ENCODE results near the gene CPZ.

CPZ gene

GRCh38 chr4:8592366-8593263 is at the start of gene CPZ:
TSS of gene CPZ (plus strand) at chr4:8592765. CDS start at chr4:8592834, 69 bp downstream.
- no peak for DNase-seq (ENCODE audit: low spot score)

GRCh38 chr4:8542776-8543525 is 49.6 kb upstream of the CPZ start:
- DNase-seq (ENCODE audit: low spot score) = no peak

- DNase-seq (ENCODE audit: low spot score) = no peak
These were observed 48.9 kb upstream of the CPZ start for GRCh38 chr4:8543623-8544022.

- DNase-seq (ENCODE audit: low spot score) = no peak
These were observed 48.3 kb upstream of the CPZ start for GRCh38 chr4:8544282-8544681.

- no peak for DNase-seq (ENCODE audit: low spot score)
These were observed 47.7 kb upstream of the CPZ start for GRCh38 chr4:8544741-8545438.

- DNase-seq (ENCODE audit: low spot score) = no peak
These were observed 47.2 kb upstream of the CPZ start for GRCh38 chr4:8545439-8545765.

GRCh38 chr4:8546766-8547107 is 45.8 kb upstream of the CPZ start:
- no peak for DNase-seq (ENCODE audit: low spot score)

GRCh38 chr4:8547108-8547911 is 45.3 kb upstream of the CPZ start:
- no peak for DNase-seq (ENCODE audit: low spot score)

- no peak for DNase-seq (ENCODE audit: low spot score)
These were observed 44.4 kb upstream of the CPZ start for GRCh38 chr4:8547912-8548730.

GRCh38 chr4:8548731-8549351 is 43.7 kb upstream of the CPZ start:
- no peak for DNase-seq (ENCODE audit: low spot score)

- DNase-seq (ENCODE audit: low spot score) = no peak
These were observed 43.1 kb upstream of the CPZ start for GRCh38 chr4:8549352-8549931.

- no peak for DNase-seq (ENCODE audit: low spot score)
These were observed 41.9 kb upstream of the CPZ start for GRCh38 chr4:8550691-8551090.

- no peak for DNase-seq (ENCODE audit: low spot score)
These were observed 40.5 kb upstream of the CPZ start for GRCh38 chr4:8552024-8552423.

- DNase-seq (ENCODE audit: low spot score) = no peak
These were observed 39.9 kb upstream of the CPZ start for GRCh38 chr4:8552581-8553205.

GRCh38 chr4:8553216-8553615 is 39.3 kb upstream of the CPZ start:
- DNase-seq (ENCODE audit: low spot score) = no peak

GRCh38 chr4:8553991-8554405 is 38.6 kb upstream of the CPZ start:
- DNase-seq (ENCODE audit: low spot score) = no peak

GRCh38 chr4:8554555-8555100 is 37.9 kb upstream of the CPZ start:
- no peak for DNase-seq (ENCODE audit: low spot score)

- no peak for DNase-seq (ENCODE audit: low spot score)
These were observed 36.8 kb upstream of the CPZ start for GRCh38 chr4:8555716-8556115.

GRCh38 chr4:8556341-8557150 is 36.0 kb upstream of the CPZ start:
- DNase-seq (ENCODE audit: low spot score) = no peak
